HEK293 (cell line): ENCODE data around the gene RNF151.

ENCODE experiments used
- BCL11A ChIP-seq: fragments of 450-650 bp; formaldehyde crosslinking; IDR thresholded peaks from 2 replicates; pipeline ENCODE4 v1.5.1; 2016; ENCODE audit warnings: low read depth, missing biosample characterization, missing genetic modification characterization
- OSR2 ChIP-seq: fragments of 450-650 bp; formaldehyde crosslinking; IDR thresholded peaks from 2 replicates; pipeline ENCODE4 v1.5.1; 2016; ENCODE audit warnings: missing biosample characterization, missing genetic modification characterization
- PRDM1 ChIP-seq: fragments of 450-650 bp; formaldehyde crosslinking; IDR thresholded peaks from 2 replicates; pipeline ENCODE4; 2016; ENCODE audit warnings: missing biosample characterization, missing genetic modification characterization
- SP2 ChIP-seq: fragments of 450-650 bp; formaldehyde crosslinking; IDR thresholded peaks from 2 replicates; pipeline ENCODE4 v1.5.1; 2016; ENCODE audit warnings: missing biosample characterization, missing genetic modification characterization
- SP7 ChIP-seq: fragments of 450-650 bp; formaldehyde crosslinking; IDR thresholded peaks from 2 replicates; pipeline ENCODE4 v1.5.1; 2016; ENCODE audit warnings: missing biosample characterization, missing genetic modification characterization
- TCF7L2 ChIP-seq: IDR thresholded peaks from 2 replicates; pipeline ENCODE4 v1.6.1; 2011; ENCODE audit warnings: low read depth, mild to moderate bottlenecking, inconsistent platforms, low read length, moderate library complexity, borderline replicate concordance
- ZNF112 ChIP-seq: fragments of 450-650 bp; formaldehyde crosslinking; IDR thresholded peaks from 2 replicates; pipeline ENCODE4 v1.5.0; 2017; ENCODE audit warnings: missing biosample characterization, missing genetic modification characterization
- ZNF175 ChIP-seq: fragments of 450-650 bp; formaldehyde crosslinking; IDR thresholded peaks from 2 replicates; pipeline ENCODE4 v1.5.1; 2016; ENCODE audit warnings: missing biosample characterization, missing genetic modification characterization
- ZNF221 ChIP-seq: fragments of 450-650 bp; formaldehyde crosslinking; IDR thresholded peaks from 2 replicates; pipeline ENCODE4 v1.5.1; 2017; ENCODE audit warnings: missing biosample characterization, missing genetic modification characterization, borderline replicate concordance
- ZNF324 ChIP-seq: fragments of 450-650 bp; formaldehyde crosslinking; IDR thresholded peaks from 2 replicates; pipeline ENCODE4 v1.5.1; 2016; ENCODE audit warnings: missing biosample characterization, missing genetic modification characterization
- ZNF514 ChIP-seq: fragments of 450-650 bp; formaldehyde crosslinking; IDR thresholded peaks from 2 replicates; pipeline ENCODE4 v1.5.1; 2016; ENCODE audit warnings: missing biosample characterization, missing genetic modification characterization
- ZNF560 ChIP-seq: fragments of 450-650 bp; formaldehyde crosslinking; IDR thresholded peaks from 2 replicates; pipeline ENCODE4 v1.5.1; 2017; ENCODE audit warnings: missing biosample characterization, missing genetic modification characterization, borderline replicate concordance
- ZNF791 ChIP-seq: fragments of 450-650 bp; formaldehyde crosslinking; IDR thresholded peaks from 2 replicates; pipeline ENCODE4 v1.5.1; 2016; ENCODE audit warnings: missing biosample characterization, missing genetic modification characterization
- TF ChIP-seq, protein P1 (sequence below): fragments of 450-650 bp; formaldehyde crosslinking; IDR thresholded peaks from 2 replicates; pipeline ENCODE4 v1.5.1; 2016; ENCODE audit warnings: missing biosample characterization, missing genetic modification characterization
- TF ChIP-seq, protein P2 (sequence below): fragments of 450-650 bp; formaldehyde crosslinking; IDR thresholded peaks from 2 replicates; pipeline ENCODE4 v1.5.1; 2017; ENCODE audit warnings: missing biosample characterization, missing genetic modification characterization
- TF ChIP-seq, protein P3 (sequence below): fragments of 450-650 bp; formaldehyde crosslinking; IDR thresholded peaks from 2 replicates; pipeline ENCODE4 v1.5.1; 2016; ENCODE audit warnings: missing biosample characterization, missing genetic modification characterization
- TF ChIP-seq, protein P4 (sequence below): fragments of 450-650 bp; formaldehyde crosslinking; IDR thresholded peaks from 2 replicates; pipeline ENCODE4 v1.5.1; 2016; ENCODE audit warnings: missing biosample characterization, missing genetic modification characterization, borderline replicate concordance
- TF ChIP-seq, protein P5 (sequence below): fragments of 450-650 bp; formaldehyde crosslinking; IDR thresholded peaks from 2 replicates; pipeline ENCODE4; 2016; ENCODE audit warnings: missing biosample characterization, missing genetic modification characterization
- TF ChIP-seq, protein P6 (sequence below): fragments of 450-650 bp; formaldehyde crosslinking; IDR thresholded peaks from 2 replicates; pipeline ENCODE4 v1.5.1; 2016; ENCODE audit warnings: missing biosample characterization, missing genetic modification characterization

RNF151 gene

DNA sequence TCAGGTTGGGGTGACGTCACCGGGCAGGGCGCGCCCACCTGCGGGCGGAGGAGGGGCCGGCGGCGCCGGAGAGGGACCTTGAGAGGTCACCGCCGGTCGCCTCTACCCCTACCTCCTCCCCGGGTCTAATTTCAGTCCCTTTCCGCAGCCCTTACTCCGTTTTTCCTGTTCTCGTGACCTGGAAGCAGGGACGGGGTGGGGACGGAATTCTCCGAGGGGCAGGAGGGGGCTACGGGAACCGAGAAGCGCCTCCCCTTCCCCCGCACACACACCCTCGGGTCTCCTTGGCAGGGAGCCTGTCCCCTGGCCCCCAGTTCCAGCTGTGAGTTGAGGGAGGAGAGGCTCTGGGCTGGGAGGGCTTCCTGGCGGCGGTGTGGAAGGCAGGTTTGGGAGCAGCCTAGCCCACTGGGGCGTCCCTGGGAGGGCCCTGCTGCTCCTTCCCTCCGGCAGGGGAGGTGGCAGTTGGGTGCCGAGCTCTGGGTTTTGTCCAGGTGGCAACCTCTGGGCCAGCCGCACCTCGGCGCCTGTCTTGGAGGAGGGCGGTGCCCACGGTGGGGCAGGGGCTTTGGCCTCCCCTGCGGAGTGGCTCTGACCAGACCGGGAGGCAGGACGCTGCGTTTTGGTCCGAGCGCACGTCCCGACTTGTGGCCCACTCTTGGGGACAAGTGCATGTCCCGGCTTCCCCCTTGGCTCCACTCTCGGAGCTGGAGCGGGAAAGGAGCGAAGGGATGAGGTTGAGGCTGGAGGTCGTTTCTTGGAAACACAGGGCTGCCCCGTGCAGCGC is 23.9 kb downstream of the RNF151 start (continued):
- TF ChIP-seq, protein P1, sequence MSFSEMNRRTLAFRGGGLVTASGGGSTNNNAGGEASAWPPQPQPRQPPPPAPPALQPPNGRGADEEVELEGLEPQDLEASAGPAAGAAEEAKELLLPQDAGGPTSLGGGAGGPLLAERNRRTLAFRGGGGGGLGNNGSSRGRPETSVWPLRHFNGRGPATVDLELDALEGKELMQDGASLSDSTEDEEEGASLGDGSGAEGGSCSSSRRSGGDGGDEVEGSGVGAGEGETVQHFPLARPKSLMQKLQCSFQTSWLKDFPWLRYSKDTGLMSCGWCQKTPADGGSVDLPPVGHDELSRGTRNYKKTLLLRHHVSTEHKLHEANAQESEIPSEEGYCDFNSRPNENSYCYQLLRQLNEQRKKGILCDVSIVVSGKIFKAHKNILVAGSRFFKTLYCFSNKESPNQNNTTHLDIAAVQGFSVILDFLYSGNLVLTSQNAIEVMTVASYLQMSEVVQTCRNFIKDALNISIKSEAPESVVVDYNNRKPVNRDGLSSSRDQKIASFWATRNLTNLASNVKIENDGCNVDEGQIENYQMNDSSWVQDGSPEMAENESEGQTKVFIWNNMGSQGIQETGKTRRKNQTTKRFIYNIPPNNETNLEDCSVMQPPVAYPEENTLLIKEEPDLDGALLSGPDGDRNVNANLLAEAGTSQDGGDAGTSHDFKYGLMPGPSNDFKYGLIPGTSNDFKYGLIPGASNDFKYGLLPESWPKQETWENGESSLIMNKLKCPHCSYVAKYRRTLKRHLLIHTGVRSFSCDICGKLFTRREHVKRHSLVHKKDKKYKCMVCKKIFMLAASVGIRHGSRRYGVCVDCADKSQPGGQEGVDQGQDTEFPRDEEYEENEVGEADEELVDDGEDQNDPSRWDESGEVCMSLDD (tag by site-specific recombination), result no peak
- TF ChIP-seq ZNF175 (no peak), BCL11A (tag by site-specific recombination) (peak; percentile 34; the same call in 1 of the 2 replicates), PRDM1 (no peak), ZNF791 (tag by site-specific recombination) (no peak), ZNF221 (no peak), SP7 (tag by site-specific recombination) (peak; percentile 50; the same call in 1 of the 2 replicates), SP2 (tag by site-specific recombination) (peak; percentile 42), ZNF324 (tag by site-specific recombination) (no peak), TCF7L2 (no peak), ZNF514 (tag by site-specific recombination) (no peak), ZNF112 (tag by site-specific recombination) (no peak), ZNF560 (tag by site-specific recombination) (no peak), OSR2 (tag by site-specific recombination) (no peak)
- TF ChIP-seq, protein P2, sequence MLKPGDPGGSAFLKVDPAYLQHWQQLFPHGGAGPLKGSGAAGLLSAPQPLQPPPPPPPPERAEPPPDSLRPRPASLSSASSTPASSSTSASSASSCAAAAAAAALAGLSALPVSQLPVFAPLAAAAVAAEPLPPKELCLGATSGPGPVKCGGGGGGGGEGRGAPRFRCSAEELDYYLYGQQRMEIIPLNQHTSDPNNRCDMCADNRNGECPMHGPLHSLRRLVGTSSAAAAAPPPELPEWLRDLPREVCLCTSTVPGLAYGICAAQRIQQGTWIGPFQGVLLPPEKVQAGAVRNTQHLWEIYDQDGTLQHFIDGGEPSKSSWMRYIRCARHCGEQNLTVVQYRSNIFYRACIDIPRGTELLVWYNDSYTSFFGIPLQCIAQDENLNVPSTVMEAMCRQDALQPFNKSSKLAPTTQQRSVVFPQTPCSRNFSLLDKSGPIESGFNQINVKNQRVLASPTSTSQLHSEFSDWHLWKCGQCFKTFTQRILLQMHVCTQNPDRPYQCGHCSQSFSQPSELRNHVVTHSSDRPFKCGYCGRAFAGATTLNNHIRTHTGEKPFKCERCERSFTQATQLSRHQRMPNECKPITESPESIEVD (tag by site-specific recombination), result no peak
- TF ChIP-seq, protein P3, sequence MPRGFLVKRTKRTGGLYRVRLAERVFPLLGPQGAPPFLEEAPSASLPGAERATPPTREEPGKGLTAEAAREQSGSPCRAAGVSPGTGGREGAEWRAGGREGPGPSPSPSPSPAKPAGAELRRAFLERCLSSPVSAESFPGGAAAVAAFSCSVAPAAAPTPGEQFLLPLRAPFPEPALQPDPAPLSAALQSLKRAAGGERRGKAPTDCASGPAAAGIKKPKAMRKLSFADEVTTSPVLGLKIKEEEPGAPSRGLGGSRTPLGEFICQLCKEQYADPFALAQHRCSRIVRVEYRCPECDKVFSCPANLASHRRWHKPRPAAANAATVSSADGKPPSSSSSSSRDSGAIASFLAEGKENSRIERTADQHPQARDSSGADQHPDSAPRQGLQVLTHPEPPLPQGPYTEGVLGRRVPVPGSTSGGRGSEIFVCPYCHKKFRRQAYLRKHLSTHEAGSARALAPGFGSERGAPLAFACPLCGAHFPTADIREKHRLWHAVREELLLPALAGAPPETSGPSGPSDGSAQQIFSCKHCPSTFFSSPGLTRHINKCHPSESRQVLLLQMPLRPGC (tag by site-specific recombination), result 0 out of 2 replicates have a peak, but pooled peaks have one; percentile 40
- TF ChIP-seq, protein P4, sequence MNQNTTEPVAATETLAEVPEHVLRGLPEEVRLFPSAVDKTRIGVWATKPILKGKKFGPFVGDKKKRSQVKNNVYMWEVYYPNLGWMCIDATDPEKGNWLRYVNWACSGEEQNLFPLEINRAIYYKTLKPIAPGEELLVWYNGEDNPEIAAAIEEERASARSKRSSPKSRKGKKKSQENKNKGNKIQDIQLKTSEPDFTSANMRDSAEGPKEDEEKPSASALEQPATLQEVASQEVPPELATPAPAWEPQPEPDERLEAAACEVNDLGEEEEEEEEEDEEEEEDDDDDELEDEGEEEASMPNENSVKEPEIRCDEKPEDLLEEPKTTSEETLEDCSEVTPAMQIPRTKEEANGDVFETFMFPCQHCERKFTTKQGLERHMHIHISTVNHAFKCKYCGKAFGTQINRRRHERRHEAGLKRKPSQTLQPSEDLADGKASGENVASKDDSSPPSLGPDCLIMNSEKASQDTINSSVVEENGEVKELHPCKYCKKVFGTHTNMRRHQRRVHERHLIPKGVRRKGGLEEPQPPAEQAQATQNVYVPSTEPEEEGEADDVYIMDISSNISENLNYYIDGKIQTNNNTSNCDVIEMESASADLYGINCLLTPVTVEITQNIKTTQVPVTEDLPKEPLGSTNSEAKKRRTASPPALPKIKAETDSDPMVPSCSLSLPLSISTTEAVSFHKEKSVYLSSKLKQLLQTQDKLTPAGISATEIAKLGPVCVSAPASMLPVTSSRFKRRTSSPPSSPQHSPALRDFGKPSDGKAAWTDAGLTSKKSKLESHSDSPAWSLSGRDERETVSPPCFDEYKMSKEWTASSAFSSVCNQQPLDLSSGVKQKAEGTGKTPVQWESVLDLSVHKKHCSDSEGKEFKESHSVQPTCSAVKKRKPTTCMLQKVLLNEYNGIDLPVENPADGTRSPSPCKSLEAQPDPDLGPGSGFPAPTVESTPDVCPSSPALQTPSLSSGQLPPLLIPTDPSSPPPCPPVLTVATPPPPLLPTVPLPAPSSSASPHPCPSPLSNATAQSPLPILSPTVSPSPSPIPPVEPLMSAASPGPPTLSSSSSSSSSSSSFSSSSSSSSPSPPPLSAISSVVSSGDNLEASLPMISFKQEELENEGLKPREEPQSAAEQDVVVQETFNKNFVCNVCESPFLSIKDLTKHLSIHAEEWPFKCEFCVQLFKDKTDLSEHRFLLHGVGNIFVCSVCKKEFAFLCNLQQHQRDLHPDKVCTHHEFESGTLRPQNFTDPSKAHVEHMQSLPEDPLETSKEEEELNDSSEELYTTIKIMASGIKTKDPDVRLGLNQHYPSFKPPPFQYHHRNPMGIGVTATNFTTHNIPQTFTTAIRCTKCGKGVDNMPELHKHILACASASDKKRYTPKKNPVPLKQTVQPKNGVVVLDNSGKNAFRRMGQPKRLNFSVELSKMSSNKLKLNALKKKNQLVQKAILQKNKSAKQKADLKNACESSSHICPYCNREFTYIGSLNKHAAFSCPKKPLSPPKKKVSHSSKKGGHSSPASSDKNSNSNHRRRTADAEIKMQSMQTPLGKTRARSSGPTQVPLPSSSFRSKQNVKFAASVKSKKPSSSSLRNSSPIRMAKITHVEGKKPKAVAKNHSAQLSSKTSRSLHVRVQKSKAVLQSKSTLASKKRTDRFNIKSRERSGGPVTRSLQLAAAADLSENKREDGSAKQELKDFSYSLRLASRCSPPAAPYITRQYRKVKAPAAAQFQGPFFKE (tag by site-specific recombination), result no peak
- TF ChIP-seq, protein P5, sequence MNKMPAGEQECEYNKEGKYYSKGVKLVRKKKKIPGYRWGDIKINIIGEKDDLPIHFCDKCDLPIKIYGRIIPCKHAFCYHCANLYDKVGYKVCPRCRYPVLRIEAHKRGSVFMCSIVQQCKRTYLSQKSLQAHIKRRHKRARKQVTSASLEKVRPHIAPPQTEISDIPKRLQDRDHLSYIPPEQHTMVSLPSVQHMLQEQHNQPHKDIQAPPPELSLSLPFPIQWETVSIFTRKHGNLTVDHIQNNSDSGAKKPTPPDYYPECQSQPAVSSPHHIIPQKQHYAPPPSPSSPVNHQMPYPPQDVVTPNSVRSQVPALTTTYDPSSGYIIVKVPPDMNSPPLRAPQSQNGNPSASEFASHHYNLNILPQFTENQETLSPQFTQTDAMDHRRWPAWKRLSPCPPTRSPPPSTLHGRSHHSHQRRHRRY (tag by site-specific recombination), result no peak
- TF ChIP-seq, protein P6, sequence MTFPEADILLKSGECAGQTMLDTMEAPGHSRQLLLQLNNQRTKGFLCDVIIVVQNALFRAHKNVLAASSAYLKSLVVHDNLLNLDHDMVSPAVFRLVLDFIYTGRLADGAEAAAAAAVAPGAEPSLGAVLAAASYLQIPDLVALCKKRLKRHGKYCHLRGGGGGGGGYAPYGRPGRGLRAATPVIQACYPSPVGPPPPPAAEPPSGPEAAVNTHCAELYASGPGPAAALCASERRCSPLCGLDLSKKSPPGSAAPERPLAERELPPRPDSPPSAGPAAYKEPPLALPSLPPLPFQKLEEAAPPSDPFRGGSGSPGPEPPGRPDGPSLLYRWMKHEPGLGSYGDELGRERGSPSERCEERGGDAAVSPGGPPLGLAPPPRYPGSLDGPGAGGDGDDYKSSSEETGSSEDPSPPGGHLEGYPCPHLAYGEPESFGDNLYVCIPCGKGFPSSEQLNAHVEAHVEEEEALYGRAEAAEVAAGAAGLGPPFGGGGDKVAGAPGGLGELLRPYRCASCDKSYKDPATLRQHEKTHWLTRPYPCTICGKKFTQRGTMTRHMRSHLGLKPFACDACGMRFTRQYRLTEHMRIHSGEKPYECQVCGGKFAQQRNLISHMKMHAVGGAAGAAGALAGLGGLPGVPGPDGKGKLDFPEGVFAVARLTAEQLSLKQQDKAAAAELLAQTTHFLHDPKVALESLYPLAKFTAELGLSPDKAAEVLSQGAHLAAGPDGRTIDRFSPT (tag by site-specific recombination), result peak; percentile 58; the same call in 1 of the 2 replicates
